SK-N-SH treated with all-trans-retinoic acid at 6 μM for 48 hours (cell line): ENCODE results near the gene CLEC4D.

ENCODE experiments used
- ARNTL ChIP-seq: fragments of 450-650 bp; formaldehyde crosslinking; IDR thresholded peaks from 2 replicates; pipeline ENCODE4 v1.5.0; 2020; ENCODE audit warnings: low read depth, mild to moderate bottlenecking, moderate library complexity, borderline replicate concordance
- CREB5 ChIP-seq: fragments of 250-450 bp; sonication (Bioruptor Pico); IDR thresholded peaks from 2 replicates; pipeline ENCODE4 v1.5.1; 2020; ENCODE audit warnings: low read depth, mild to moderate bottlenecking, moderate library complexity
- CSDC2 ChIP-seq: fragments of 250-450 bp; sonication (Bioruptor Pico); IDR thresholded peaks from 2 replicates; pipeline ENCODE4 v1.5.0; 2020; ENCODE audit warnings: mild to moderate bottlenecking, moderate library complexity
- CSRNP3 ChIP-seq: fragments of 250-450 bp; sonication (Bioruptor Pico); IDR thresholded peaks from 2 replicates; pipeline ENCODE4 v1.5.1; 2021; ENCODE audit warnings: mild to moderate bottlenecking, moderate library complexity
- GLIS3 ChIP-seq: fragments of 250-450 bp; sonication (Bioruptor Pico); IDR thresholded peaks from 2 replicates; pipeline ENCODE4 v1.5.0; 2020; ENCODE audit warnings: mild to moderate bottlenecking, moderate library complexity
- ISL1 ChIP-seq: fragments of 250-450 bp; sonication (Bioruptor Pico); IDR thresholded peaks from 2 replicates; pipeline ENCODE4 v2.1.2; 2022; ENCODE audit warnings: mild to moderate bottlenecking, moderate library complexity
- OSR1 ChIP-seq: fragments of 250-450 bp; sonication (Bioruptor Pico); IDR thresholded peaks from 2 replicates; pipeline ENCODE4 v1.8.0; 2022; ENCODE audit warnings: moderate library complexity, mild to moderate bottlenecking, inconsistent platforms
- PATZ1 ChIP-seq: fragments of 250-450 bp; sonication (Bioruptor Pico); IDR thresholded peaks from 2 replicates; pipeline ENCODE4 v1.8.0; 2020; ENCODE audit warnings: mild to moderate bottlenecking, moderate library complexity, borderline replicate concordance
- SNAI2 ChIP-seq: fragments of 250-450 bp; sonication (Bioruptor Pico); IDR thresholded peaks from 2 replicates; pipeline ENCODE4 v1.5.0; 2020; ENCODE audit warnings: mild to moderate bottlenecking, moderate library complexity
- ZC3H10 ChIP-seq: fragments of 250-450 bp; sonication (Bioruptor Pico); IDR thresholded peaks from 2 replicates; pipeline ENCODE4 v1.5.1; 2021; ENCODE audit warnings: mild to moderate bottlenecking, moderate library complexity
- ZFP3 ChIP-seq: fragments of 250-450 bp; sonication (Bioruptor Pico); IDR thresholded peaks from 2 replicates; pipeline ENCODE4 v1.5.0; 2020; ENCODE audit warnings: mild to moderate bottlenecking, moderate library complexity
- ZFP30 ChIP-seq: fragments of 450-650 bp; formaldehyde crosslinking; IDR thresholded peaks from 2 replicates; pipeline ENCODE4 v1.5.0; 2022; ENCODE audit warnings: mild to moderate bottlenecking, moderate library complexity
- ZNF8 ChIP-seq: fragments of 450-650 bp; formaldehyde crosslinking; IDR thresholded peaks from 2 replicates; pipeline ENCODE4 v1.5.0; 2020; ENCODE audit warnings: mild to moderate bottlenecking, moderate library complexity

GRCh38 chr12:8482571-8483061 lies 30.7 kb upstream of the CLEC4D start:
- TF ChIP-seq ZFP30 (CRISPR knock-in tag) (no peak), CSDC2 (CRISPR knock-in tag) (no peak), PATZ1 (CRISPR knock-in tag) (no peak), ZC3H10 (CRISPR knock-in tag) (no peak), ZNF8 (CRISPR knock-in tag) (no peak), CSRNP3 (CRISPR knock-in tag) (no peak), GLIS3 (CRISPR knock-in tag) (no peak), OSR1 (CRISPR knock-in tag) (no peak), CREB5 (CRISPR knock-in tag) (no peak), ARNTL (CRISPR knock-in tag) (no peak), ZFP3 (CRISPR knock-in tag) (no peak), SNAI2 (CRISPR knock-in tag) (no peak), ISL1 (no peak)
